GM12878 (cell line): ENCODE results near the gene TXNDC15.

ENCODE experiments used
- ASH2L ChIP-seq: fragments of 300-600, 200-600 bp; sonication (generic); IDR thresholded peaks from 2 replicates; pipeline ENCODE4 v1.6.1; 2017; ENCODE audit warnings: low read depth, mild to moderate bottlenecking, borderline replicate concordance
- CTCF ChIP-seq, 3 experiments: IDR thresholded peaks in 2 of 3; conservative IDR thresholded peaks in 1 of 3; 2 replicates each; pipeline ENCODE4 v1.5.1; 2011; ENCODE audit warnings: low read depth in 3 of 3, low read length in 3 of 3, mild to moderate bottlenecking in 3 of 3, control low read depth in 2 of 3, moderate library complexity in 2 of 3, inconsistent platforms in 1 of 3, mixed read lengths in 1 of 3; ENCODE audit not compliant: control insufficient read depth in 2 of 3, insufficient read depth in 1 of 3; ENCODE audit errors: extremely low read depth in 1 of 3
- ZZZ3 ChIP-seq: IDR thresholded peaks from 2 replicates; pipeline ENCODE4 v1.6.1; 2011; ENCODE audit warnings: low read depth; ENCODE audit not compliant: control insufficient read depth, insufficient read length

GRCh38 chr5:134939500-134939899, 65.3 kb downstream of the TXNDC15 start:
- TF ChIP-seq CTCF (IDR thresholded peaks at IDR 0.05 in 2 of 3, conservative IDR thresholded peaks at IDR 0.05 in 1 of 3; ENCODE audit: control insufficient read depth in 2 of 3, extremely low read depth in 1 of 3, insufficient read depth in 1 of 3, low read depth in 3 of 3, low read length in 3 of 3) (no peak), ZZZ3 (no peak), ASH2L (no peak)
